SIG-M5 (cell line): ENCODE data around the gene XIRP1.
"Not testable (repeated sequence)": the region's sequence is repeated elsewhere in the genome, so short reads cannot be mapped to it uniquely, and the experiment has no call there.

Experiments used
- DNase-seq: peaks from one replicate; lab custom pipeline; 2025; lab: John Stamatoyannopoulos, UW

XIRP1 gene, protein sequence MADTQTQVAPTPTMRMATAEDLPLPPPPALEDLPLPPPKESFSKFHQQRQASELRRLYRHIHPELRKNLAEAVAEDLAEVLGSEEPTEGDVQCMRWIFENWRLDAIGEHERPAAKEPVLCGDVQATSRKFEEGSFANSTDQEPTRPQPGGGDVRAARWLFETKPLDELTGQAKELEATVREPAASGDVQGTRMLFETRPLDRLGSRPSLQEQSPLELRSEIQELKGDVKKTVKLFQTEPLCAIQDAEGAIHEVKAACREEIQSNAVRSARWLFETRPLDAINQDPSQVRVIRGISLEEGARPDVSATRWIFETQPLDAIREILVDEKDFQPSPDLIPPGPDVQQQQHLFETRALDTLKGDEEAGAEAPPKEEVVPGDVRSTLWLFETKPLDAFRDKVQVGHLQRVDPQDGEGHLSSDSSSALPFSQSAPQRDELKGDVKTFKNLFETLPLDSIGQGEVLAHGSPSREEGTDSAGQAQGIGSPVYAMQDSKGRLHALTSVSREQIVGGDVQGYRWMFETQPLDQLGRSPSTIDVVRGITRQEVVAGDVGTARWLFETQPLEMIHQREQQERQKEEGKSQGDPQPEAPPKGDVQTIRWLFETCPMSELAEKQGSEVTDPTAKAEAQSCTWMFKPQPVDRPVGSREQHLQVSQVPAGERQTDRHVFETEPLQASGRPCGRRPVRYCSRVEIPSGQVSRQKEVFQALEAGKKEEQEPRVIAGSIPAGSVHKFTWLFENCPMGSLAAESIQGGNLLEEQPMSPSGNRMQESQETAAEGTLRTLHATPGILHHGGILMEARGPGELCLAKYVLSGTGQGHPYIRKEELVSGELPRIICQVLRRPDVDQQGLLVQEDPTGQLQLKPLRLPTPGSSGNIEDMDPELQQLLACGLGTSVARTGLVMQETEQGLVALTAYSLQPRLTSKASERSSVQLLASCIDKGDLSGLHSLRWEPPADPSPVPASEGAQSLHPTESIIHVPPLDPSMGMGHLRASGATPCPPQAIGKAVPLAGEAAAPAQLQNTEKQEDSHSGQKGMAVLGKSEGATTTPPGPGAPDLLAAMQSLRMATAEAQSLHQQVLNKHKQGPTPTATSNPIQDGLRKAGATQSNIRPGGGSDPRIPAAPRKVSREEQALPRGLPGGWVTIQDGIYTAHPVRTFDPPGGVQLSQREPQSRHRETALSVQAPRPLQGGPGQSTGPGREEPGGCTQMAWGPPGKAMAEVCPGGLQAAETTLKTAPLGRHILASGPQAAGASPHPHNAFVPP (N-terminal part only)

GRCh38 chr3:39192490-39193092 lies at the start of gene XIRP1:
Gene XIRP1 (minus strand): TSS chr3:39192595. CDS start chr3:39189445, 3,150 bp downstream.
- DNase-seq = no peak

- no peak for DNase-seq
Observed at GRCh38 chr3:39241561-39241960, 49.2 kb upstream of the XIRP1 start.

- DNase-seq = no peak
Observed at GRCh38 chr3:39237027-39237426, 44.6 kb upstream of the XIRP1 start.

DNA sequence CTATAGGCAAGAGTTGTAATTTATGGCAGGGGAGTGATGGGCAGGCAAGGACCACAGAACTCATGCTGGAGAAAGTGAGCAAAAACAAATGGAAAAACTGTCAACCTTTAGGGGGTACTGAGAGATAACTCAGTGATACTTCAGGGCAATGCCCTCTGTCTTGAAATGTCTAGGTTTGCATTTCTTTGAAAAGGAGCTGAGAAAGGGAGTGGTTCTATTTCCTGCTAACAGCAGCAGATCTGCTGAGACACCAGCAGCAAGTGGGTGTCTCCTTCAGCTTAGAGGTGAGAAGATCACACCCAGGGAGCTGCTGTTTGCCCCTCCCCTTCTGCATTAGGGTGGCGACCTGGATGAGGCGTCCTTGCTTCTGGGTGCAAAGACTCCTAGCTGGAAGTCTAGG lies 42.3 kb upstream of the XIRP1 start:
- DNase-seq = no peak

DNA sequence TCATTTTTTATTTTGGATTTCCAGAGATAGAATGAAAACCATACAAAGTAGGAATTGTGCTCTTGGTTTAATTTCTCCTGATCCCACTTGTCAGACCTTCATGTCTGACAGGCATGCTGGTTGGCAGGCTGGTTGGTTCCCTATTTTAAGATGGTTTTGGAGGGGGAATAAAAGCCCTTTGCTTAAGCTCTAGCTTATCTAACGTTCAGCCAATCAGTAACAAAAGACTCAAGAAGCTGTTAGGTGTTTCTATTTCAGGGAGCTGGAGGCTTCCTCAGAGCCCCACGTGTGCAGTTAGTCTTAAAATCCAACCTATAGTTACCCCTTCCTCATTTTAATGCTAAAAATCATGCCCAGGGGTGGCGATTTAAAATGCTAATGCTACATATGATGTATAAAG lies 40.5 kb upstream of the XIRP1 start:
- DNase-seq = no peak

- no peak for DNase-seq
Observed at GRCh38 chr3:39230453-39230852, 38.1 kb upstream of the XIRP1 start.

DNA sequence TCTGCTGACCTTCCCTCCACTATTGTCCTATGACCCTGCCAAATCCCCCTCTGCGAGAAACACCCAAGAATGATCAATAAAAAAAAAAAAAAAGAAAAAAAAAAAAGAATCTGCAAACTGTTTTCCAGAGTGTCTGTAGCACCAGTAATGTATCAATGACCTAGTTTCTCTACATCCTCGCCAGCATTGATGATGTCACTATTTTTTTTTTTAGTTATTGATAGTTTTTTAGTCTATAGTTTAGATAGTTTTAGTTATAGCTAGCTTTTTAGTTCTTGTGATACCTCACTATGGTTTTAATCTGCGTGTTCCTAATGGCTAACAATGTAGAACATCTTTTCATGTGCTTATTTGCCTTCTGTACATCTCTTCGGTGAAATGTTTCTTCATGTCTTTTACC lies 36.1 kb upstream of the XIRP1 start:
- no peak for DNase-seq

- not testable (repeated sequence) for DNase-seq
Observed at GRCh38 chr3:39227596-39227995, 35.2 kb upstream of the XIRP1 start.

GRCh38 chr3:39226106-39226741 lies 33.8 kb upstream of the XIRP1 start:
- DNase-seq = peak; percentile 5

DNA sequence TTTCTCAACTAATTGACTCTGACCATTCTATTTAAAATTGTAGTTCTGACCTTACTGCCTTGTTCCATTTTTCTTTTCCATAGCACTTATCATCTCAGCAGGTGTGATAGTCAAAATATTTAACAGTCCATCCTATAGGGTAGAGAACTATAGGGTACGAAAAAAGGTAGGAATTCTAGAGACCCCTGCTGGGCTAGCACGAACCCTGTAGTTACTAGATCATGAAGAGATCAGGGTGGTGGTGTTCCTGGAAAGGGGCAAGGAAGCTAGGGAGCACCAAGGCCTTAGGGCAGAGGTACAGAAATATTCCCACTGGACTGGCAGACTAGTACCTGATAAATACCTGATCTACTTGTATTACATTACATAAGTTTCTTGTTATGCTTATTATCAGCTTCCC lies 31.9 kb upstream of the XIRP1 start:
- DNase-seq = no peak

- DNase-seq = no peak
Observed at GRCh38 chr3:39222939-39223338, 30.5 kb upstream of the XIRP1 start.

DNA sequence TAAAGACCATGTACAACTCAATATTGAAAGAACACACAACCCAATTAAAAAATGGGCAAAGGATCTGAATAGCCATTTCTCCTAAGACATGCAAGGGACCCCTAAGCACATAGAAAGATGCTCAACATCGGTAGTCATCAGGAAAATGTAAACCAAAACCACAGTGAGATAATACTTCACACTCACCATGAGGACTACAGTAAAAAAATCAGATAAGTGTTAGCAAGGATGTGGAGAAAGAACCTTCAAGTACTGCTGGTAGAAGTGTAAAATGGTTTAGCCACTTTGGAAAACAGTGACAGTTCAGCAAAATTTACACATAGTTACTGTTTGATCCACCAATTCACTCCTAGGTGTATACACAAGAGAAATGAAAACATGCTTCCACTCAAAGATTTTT lies 30.1 kb upstream of the XIRP1 start:
- no peak for DNase-seq

GRCh38 chr3:39221141-39221530 lies 28.7 kb upstream of the XIRP1 start:
- no peak for DNase-seq

DNA sequence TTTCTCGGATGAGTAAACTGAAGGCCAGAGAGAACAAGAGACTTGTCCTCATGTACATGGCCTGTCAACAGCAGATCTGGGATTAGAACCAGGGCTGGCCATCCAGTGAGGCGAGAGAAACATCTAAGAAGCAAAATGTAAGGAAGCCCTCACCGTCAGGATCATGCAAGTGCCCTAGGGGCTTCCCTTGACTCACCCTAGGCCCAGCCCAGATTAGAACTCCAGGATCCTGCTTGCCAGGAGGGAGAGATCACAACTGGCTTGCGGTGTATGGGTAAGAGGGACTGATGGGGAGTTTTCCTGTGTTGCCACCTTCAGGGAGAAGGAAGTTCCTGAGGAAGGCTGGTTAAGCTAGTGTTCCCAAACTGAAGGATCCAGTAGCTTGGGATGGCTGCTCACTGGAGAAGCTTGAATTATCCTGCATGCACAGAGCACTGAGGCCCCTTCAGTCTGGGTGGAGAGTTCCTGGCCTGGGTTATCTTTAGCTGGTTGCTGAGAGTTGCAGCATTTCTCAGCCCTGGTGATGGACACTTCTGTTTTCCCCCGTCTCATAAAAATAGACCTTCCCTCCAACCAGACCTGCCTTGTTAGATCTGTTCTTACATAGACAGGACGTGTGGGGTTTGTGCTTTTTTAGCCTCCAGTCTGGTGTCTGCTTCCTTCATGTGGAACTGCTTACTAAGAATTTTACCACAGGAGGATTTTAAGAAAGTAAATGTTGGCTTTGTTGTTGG lies 28.2 kb upstream of the XIRP1 start:
- peak; percentile 33 for DNase-seq

DNA sequence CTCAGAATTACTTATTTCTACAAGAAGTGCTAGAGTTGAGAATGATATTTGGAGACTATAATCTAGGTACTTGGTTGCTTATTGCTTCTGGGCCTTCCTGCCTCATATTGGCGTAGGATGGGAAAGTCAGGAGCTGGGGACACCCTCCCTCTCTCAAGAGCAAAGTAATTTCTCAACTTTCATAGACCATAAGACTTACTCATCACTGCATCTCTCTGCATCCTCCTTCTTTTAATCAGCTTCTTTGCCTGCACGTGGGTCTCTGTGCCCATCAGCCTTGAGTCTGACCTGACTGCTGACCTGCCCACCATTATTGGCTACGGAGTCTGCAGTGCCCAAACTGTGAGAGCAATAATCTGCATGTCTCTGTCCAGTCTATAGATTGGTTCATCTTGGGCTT lies 27.3 kb upstream of the XIRP1 start:
- DNase-seq = no peak

DNA sequence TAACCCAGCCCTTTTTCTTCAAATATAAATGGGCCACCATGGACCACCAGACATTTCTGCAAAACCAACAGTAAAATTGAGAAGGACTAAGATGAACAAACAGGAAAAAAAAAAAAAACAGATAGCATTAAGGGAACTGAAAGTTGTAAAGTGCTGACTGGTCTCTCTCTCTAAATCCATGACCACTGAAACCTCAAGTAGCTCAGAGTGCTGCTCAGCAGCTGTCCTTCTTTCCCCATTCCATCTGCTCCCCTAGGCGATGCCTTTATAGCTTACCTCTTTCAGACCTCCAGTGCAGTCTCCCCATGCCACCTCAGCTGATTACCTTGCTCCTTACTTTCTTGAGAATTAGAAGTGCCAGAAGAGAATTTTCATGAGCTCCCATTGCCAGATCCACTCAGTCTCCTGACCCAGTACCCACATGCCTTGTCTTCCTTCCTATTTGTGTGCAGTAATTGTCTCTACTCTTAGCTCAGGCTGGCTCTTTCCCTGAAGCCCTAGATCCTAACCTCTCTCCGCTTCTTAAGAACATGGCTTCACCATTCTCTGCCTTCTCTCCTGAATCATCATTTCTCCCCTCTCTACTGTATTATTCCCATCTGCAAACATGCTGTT lies 23.9 kb upstream of the XIRP1 start:
- peak; percentile 78 for DNase-seq

- DNase-seq = no peak
Observed at GRCh38 chr3:39213613-39214012, 21.2 kb upstream of the XIRP1 start.

GRCh38 chr3:39212665-39213064 lies 20.3 kb upstream of the XIRP1 start:
- DNase-seq = no peak

GRCh38 chr3:39211332-39212130 lies 19.1 kb upstream of the XIRP1 start:
- no peak for DNase-seq
